SU-DHL-6 (cell line): ENCODE data around the gene TMEM263.

ENCODE experiments used
- H2AFZ ChIP-seq: fragments of 200-600 bp; sonication (generic); 2 replicates; pipeline ENCODE4 v1.6.1; 2014; ENCODE audit warnings: low read depth, mild to moderate bottlenecking, moderate library complexity, mixed read lengths, antibody characterized with exemption, low read length; ENCODE audit not compliant: severe bottlenecking
- H3F3A ChIP-seq: fragments of 200-600 bp; shearing (Covaris generic); 2 replicates; pipeline ENCODE4 v1.6.0; 2016; ENCODE audit warnings: antibody characterized with exemption, mild to moderate bottlenecking; ENCODE audit not compliant: insufficient read depth
- H3K27ac ChIP-seq: fragments of 200-600 bp; sonication (generic); 2 replicates; pipeline ENCODE4 v1.5.1; 2016; ENCODE audit warnings: low read depth, mild to moderate bottlenecking, low read length, moderate library complexity, mixed read lengths
- H3K27me3 ChIP-seq: fragments of 200-600 bp; sonication (generic), shearing (Covaris generic); 2 replicates; pipeline ENCODE4 v1.6.0; 2014; ENCODE audit warnings: mild to moderate bottlenecking, low read length
- H3K36me3 ChIP-seq: fragments of 200-600 bp; sonication (generic); 2 replicates; pipeline ENCODE4 v1.6.1; 2014; ENCODE audit warnings: mild to moderate bottlenecking, low read length, mixed read lengths
- H3K4me2 ChIP-seq: fragments of 300-600, 200-600 bp; shearing (Covaris generic), sonication (generic); 2 replicates; pipeline ENCODE4 v1.6.0; 2014; ENCODE audit warnings: low read length, low read depth, mild to moderate bottlenecking; ENCODE audit not compliant: poor library complexity, severe bottlenecking
- H3K4me3 ChIP-seq: fragments of 200-600 bp; sonication (generic); 2 replicates; pipeline ENCODE4 v1.5.1; 2014; ENCODE audit warnings: antibody characterized with exemption, low read length, mild to moderate bottlenecking, mixed read lengths; ENCODE audit not compliant: insufficient read depth, poor library complexity, severe bottlenecking
- H3K79me2 ChIP-seq: fragments of 200-600 bp; sonication (generic); 2 replicates; pipeline ENCODE4 v1.6.1; 2014; ENCODE audit warnings: mild to moderate bottlenecking, low read length, moderate library complexity; ENCODE audit not compliant: insufficient read depth
- H3K9ac ChIP-seq: fragments of 200-600 bp; sonication (generic); 2 replicates; pipeline ENCODE4 v1.7.0; 2014; ENCODE audit warnings: mild to moderate bottlenecking, low read length
- H3K9me2 ChIP-seq: fragments of 200-600 bp; sonication (generic); replicated peaks from 2 replicates; pipeline ENCODE4 v1.6.1; 2014; ENCODE audit warnings: low read length; ENCODE audit not compliant: insufficient read depth
- H3K9me3 ChIP-seq: fragments of 200-600 bp; sonication (generic); 2 replicates; pipeline ENCODE4 v1.6.1; 2014; ENCODE audit warnings: low read length, mixed read lengths; ENCODE audit not compliant: insufficient read depth
- H4K20me1 ChIP-seq: fragments of 200-600 bp; sonication (generic); 2 replicates; pipeline ENCODE4 v1.6.1; 2014; ENCODE audit warnings: low read depth, mild to moderate bottlenecking, antibody characterized with exemption, low read length, moderate library complexity, mixed read lengths
- CTCF ChIP-seq: fragments of 200-600 bp; sonication (generic); IDR thresholded peaks from one replicate; pipeline ENCODE4 v1.5.1; 2017; ENCODE audit warnings: antibody characterized with exemption, mild to moderate bottlenecking, low read length, moderate library complexity; ENCODE audit not compliant: insufficient read depth, poor library complexity, severe bottlenecking
- EZH2phosphoT487 ChIP-seq: fragments of 200-600 bp; sonication (generic), shearing (Covaris generic); conservative IDR thresholded peaks from 2 replicates; pipeline ENCODE4 v1.6.1; 2018; ENCODE audit warnings: mild to moderate bottlenecking, antibody characterized with exemption, low read length, moderate library complexity, mixed read lengths

The TMEM263 gene

DNA sequence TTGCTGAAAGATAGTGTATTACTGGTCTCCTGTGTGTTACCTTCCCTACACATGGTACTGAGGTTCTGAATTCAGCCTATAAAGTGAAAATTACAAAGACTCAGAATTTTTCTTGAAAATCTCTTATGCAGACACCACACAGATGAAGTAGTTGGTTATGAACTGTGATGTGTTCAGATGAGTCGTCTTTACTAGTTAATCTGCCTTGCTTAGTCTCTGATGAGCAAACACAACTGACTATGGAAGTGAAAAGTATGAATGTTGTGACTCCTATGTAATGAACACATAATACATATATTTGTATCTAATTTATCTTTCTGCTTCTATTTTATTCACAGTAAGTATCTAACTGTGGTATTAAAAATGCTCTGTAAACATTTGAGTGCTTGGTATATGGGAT lies 26.5 kb downstream of the TMEM263 start:
- TF ChIP-seq EZH2phosphoT487 (no peak), CTCF (no peak)
- Histone ChIP-seq H3K4me3 (no peak overlapping the region), H2AFZ (no peak overlapping the region), H3K36me3 (peaks cover 5% of the 10 kb centered on the region; the same call in 1 of the 2 replicates), H3K79me2 (no peaks in the 10 kb centered on the region), H3K9me3 (no peaks in the 10 kb centered on the region), H3K9ac (no peak overlapping the region), H3F3A (no peaks in the 10 kb centered on the region), H3K4me2 (no peak overlapping the region), H4K20me1 (no peaks in the 10 kb centered on the region), H3K27ac (no peak overlapping the region), H3K27me3 (no peaks in the 10 kb centered on the region), H3K9me2 (no peaks in the 10 kb centered on the region)

GRCh38 chr12:106984588-106985137 lies 29.0 kb downstream of the TMEM263 start:
- Histone ChIP-seq H2AFZ (no peak overlapping the region), H3K9me2 (no peaks in the 10 kb centered on the region), H4K20me1 (no peaks in the 10 kb centered on the region), H3K27ac (no peak overlapping the region), H3K79me2 (no peaks in the 10 kb centered on the region), H3K36me3 (peaks cover 5% of the 10 kb centered on the region; the same call in 1 of the 2 replicates), H3K4me3 (no peak overlapping the region), H3K4me2 (no peak overlapping the region), H3K9me3 (no peaks in the 10 kb centered on the region), H3K9ac (no peak overlapping the region), H3K27me3 (no peaks in the 10 kb centered on the region), H3F3A (no peaks in the 10 kb centered on the region)
- no peak for TF ChIP-seq CTCF
- TF ChIP-seq EZH2phosphoT487: no peak

- no peak for TF ChIP-seq EZH2phosphoT487
- TF ChIP-seq CTCF: no peak
- Histone ChIP-seq H3F3A (no peaks in the 10 kb centered on the region), H3K36me3 (peaks cover 5% of the 10 kb centered on the region; the same call in 1 of the 2 replicates), H2AFZ (no peak overlapping the region), H3K27me3 (no peaks in the 10 kb centered on the region), H3K4me3 (no peak overlapping the region), H3K27ac (no peak overlapping the region), H3K4me2 (no peak overlapping the region), H3K9me2 (no peaks in the 10 kb centered on the region), H3K9ac (no peak overlapping the region), H3K9me3 (no peaks in the 10 kb centered on the region), H4K20me1 (no peaks in the 10 kb centered on the region), H3K79me2 (no peaks in the 10 kb centered on the region)
Measured at GRCh38 chr12:106985479-106985878, 29.8 kb downstream of the TMEM263 start.
